ENCODE measurements around the gene ST3GAL2. TPM values are rescaled to one million over a fixed set of nuclear protein-coding genes. Genes with fewer than 3 reads are reported as not detected.

Gene ST3GAL2
- polyA plus RNA-seq, 1 experiment = 12.4 TPM

DNA sequence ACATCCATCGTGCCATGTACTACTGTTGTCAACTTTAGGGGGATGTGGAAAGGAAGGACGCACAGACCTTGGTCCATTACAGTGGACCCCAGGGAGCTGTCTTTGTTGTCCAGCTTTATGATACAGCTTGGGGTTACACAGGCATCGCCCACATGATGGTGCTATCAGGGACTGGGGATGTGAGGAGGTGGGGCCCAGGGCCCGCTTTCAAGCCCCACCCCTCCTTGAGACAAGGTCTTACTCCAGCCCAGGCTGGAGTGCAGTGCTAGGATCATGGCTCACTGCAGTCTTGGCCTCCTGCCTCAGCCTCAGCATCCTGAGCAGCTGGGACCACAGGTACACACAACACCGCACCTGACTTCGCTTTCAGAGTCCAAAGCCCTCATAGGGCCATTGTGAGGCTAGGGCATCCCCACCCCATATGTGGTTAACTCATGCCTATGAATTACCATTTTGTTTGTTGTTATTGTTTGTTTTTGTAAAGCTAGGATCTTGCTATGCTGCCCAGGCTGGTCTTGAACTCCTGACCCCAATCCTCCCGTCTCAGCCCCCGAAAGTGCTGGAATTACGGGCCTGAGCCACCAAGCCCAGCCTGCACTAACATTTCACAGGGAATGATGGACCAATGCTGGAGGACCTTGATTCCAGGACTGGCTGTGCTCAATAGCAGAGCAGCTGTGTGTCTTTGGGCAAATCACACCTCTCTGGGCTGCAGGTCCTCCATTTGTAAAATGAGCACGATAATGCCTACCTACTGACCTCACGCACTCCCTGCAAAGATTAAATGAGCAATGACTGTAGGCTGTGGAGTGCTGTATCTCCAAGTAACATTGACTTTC lies 17.2 kb downstream of the ST3GAL2 start:
- ChIA-PET POLR2A (no interaction called here), CTCF (no interaction called here)
- no peak for DNase-seq (ENCODE audit: low read depth, low spot score)
- no peaks in the 10 kb centered on the region for H3K27me3 ChIP-seq (ENCODE audit: control insufficient read depth, insufficient read depth, low read length)
- no peak overlapping the region for H3K4me3 ChIP-seq (ENCODE audit: low read depth, low read length)
- TF ChIP-seq, protein P1, sequence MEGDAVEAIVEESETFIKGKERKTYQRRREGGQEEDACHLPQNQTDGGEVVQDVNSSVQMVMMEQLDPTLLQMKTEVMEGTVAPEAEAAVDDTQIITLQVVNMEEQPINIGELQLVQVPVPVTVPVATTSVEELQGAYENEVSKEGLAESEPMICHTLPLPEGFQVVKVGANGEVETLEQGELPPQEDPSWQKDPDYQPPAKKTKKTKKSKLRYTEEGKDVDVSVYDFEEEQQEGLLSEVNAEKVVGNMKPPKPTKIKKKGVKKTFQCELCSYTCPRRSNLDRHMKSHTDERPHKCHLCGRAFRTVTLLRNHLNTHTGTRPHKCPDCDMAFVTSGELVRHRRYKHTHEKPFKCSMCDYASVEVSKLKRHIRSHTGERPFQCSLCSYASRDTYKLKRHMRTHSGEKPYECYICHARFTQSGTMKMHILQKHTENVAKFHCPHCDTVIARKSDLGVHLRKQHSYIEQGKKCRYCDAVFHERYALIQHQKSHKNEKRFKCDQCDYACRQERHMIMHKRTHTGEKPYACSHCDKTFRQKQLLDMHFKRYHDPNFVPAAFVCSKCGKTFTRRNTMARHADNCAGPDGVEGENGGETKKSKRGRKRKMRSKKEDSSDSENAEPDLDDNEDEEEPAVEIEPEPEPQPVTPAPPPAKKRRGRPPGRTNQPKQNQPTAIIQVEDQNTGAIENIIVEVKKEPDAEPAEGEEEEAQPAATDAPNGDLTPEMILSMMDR (IDR thresholded peaks at IDR 0.05; ENCODE audit: low read depth, low read length) = no peak
- no peak overlapping the region for H3K27ac ChIP-seq (ENCODE audit: low read depth, low read length)
- no peaks in the 10 kb centered on the region for H3K9me3 ChIP-seq (ENCODE audit: control insufficient read depth, insufficient read depth, low read length)

DNA sequence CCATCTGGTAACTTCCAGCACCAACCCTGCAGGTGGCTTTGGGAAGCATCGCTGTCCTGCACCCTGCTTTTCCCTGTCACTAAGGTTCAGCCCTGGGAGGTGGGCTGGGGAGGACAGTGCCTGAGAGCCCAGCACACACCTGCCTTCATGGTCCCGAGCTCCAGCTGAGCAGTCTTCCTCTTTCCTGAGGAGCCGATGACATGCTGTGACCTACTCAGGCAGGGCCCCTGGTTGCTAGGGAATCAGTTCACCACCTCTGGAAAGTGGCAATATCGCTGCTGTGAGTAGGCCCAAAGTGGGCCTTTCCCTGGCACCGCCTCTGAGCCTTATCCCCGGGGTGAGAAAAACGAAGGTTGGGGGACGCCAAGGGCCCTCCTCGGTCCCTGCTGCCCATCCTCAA lies 17.9 kb downstream of the ST3GAL2 start:
- no peak overlapping the region for H3K4me3 ChIP-seq (ENCODE audit: low read depth, low read length)
- ChIA-PET POLR2A (interaction anchor here (0.5 kb wide), 2 partner anchors 13 to 16 kb away, joined by 3 to 4 read pairs; no protein-coding TSS in a partner anchor), CTCF (no interaction called here)
- no peak overlapping the region for H3K27ac ChIP-seq (ENCODE audit: low read depth, low read length)
- DNase-seq (ENCODE audit: low read depth, low spot score) = no peak
- TF ChIP-seq, protein P1 (IDR thresholded peaks at IDR 0.05; ENCODE audit: low read depth, low read length) = no peak
- no peaks in the 10 kb centered on the region for H3K27me3 ChIP-seq (ENCODE audit: control insufficient read depth, insufficient read depth, low read length)
- H3K9me3 ChIP-seq (ENCODE audit: control insufficient read depth, insufficient read depth, low read length) = no peaks in the 10 kb centered on the region

DNA sequence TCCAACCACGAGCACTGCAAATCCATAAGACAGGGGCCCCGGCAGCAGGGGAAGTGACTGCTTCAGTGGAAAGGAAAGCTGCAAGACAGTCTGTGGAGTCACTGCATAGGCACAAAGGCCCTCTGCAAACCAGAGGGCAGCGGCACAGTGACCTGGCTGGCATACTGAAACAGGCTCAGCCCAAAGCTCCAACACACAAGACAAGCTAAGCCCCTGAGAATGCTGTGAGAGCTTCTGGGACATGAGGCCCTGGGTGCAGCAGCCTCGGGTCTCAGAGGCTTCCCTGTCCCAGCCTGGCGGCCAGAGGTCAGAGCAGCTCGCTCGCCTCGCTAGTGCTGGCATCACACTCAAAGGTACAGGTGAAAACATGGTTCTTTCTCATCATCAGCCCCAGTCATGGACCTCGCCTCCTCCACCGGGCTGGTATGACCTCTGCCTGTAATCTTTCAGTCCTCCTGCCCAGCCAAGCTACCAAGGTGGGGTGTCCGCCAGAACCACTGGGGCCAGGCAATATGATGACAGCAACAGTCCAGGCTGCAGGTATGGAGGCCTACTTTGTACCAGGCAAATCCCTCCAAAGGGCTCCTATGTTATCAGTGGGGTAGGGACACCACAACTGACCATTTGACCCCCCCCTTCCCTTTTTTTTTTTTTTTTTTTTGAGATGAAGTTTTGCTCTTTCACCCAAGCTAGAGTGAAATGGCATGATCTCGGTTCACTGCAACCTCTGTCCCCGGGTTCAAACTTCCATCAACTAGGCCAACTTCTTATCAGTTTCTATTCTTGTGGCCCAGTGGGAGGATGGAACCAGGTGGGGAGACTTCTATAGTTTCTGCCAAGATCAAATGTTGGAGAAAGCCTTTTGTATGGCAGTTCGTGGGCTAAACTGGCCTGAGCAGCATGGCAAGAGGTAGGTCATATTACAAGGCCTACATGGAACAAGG lies 19.2 kb downstream of the ST3GAL2 start:
- Histone ChIP-seq H3K27ac (ENCODE audit: low read depth, low read length) (no peak overlapping the region), H3K4me3 (ENCODE audit: low read depth, low read length) (no peak overlapping the region), H3K27me3 (ENCODE audit: control insufficient read depth, insufficient read depth, low read length) (no peaks in the 10 kb centered on the region), H3K9me3 (ENCODE audit: control insufficient read depth, insufficient read depth, low read length) (no peaks in the 10 kb centered on the region)
- TF ChIP-seq, protein P1 (IDR thresholded peaks at IDR 0.05; ENCODE audit: low read depth, low read length) = no peak
- ChIA-PET CTCF (interaction anchor here (0.6 kb wide), 1 partner anchor 251 kb away, joined by 5 read pairs; no protein-coding TSS in a partner anchor), POLR2A (no interaction called here)
- no peak for DNase-seq (ENCODE audit: low read depth, low spot score)

DNA sequence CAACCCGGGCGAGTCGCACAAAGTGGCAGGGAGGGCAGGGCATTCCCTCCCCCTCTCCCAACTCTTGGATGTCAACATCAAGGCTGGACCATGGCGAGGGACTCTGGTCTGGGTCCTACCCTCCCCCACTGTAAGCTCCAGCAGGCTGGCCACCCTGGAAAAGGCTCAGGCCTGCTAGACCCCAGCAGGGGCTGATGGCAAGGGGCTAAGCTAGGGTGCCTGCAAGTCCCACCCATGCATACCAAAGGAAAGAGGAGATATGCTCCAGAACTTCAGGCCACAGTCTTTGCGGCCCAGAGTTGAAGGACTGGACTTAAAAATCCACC lies 19.9 kb downstream of the ST3GAL2 start:
- no peak overlapping the region for H3K27ac ChIP-seq (ENCODE audit: low read depth, low read length)
- ChIA-PET CTCF (no interaction called here), POLR2A (no interaction called here)
- no peak for DNase-seq (ENCODE audit: low read depth, low spot score)
- TF ChIP-seq, protein P1 (IDR thresholded peaks at IDR 0.05; ENCODE audit: low read depth, low read length) = no peak
- no peaks in the 10 kb centered on the region for H3K27me3 ChIP-seq (ENCODE audit: control insufficient read depth, insufficient read depth, low read length)
- H3K4me3 ChIP-seq (ENCODE audit: low read depth, low read length) = no peak overlapping the region
- no peaks in the 10 kb centered on the region for H3K9me3 ChIP-seq (ENCODE audit: control insufficient read depth, insufficient read depth, low read length)

Data from AG04450 (cell line).